ENCODE measurements around the gene KCNK6.
"Not testable (repeated sequence)": the region's sequence is repeated elsewhere in the genome, so short reads cannot be mapped to it uniquely, and the experiment has no call there.

Gene KCNK6

GRCh38 chr19:38324431-38324830 is 4.8 kb downstream of the KCNK6 start:
- no peak for DNase-seq

DNA sequence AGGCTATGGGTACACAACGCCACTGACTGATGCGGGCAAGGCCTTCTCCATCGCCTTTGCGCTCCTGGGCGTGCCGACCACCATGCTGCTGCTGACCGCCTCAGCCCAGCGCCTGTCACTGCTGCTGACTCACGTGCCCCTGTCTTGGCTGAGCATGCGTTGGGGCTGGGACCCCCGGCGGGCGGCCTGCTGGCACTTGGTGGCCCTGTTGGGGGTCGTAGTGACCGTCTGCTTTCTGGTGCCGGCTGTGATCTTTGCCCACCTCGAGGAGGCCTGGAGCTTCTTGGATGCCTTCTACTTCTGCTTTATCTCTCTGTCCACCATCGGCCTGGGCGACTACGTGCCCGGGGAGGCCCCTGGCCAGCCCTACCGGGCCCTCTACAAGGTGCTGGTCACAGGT is 6.9 kb downstream of the KCNK6 start:
- DNase-seq = no peak

DNA sequence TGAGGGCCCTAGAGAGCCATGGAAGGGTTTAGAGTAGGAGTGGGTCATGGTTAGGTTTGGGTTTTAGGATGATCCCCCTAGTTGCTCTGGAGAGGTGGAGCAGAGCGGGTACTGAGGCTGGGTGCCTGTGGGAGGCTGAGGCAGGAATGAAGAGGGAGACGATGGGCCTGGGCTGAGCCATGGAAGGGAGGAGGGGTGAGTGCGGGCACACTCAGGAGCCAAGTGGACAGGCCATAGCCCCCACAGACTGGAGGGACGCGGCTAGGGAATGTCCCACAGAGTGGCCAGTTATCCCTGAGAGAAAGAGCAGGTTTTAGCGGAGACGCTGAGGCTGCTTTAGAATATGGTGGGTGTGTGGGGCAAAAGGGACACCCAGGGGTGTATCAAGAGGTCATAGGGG is 10.0 kb downstream of the KCNK6 start:
- no peak for DNase-seq

- DNase-seq = no peak
Observed at GRCh38 chr19:38331728-38332127, 12.1 kb downstream of the KCNK6 start.

DNA sequence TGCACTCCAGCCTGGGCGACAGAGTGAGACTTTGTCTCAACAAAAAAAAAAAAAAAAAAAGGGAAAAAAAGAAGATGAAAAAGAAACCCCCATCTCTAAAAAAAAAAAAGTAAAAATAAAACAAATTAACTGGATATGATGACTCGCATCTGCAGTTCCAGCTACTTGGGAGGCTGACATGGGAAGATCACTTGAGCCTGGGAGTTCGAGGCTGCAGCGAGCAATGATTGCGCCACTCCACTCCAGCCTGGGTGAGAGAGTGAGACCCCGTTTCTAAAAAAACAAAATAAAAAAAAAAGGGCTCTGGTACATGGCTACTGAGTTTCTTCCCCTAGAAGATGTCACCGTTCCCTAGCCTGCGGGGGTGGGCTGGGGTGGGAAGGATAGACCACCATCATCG is 13.6 kb downstream of the KCNK6 start:
- no peak for DNase-seq

DNA sequence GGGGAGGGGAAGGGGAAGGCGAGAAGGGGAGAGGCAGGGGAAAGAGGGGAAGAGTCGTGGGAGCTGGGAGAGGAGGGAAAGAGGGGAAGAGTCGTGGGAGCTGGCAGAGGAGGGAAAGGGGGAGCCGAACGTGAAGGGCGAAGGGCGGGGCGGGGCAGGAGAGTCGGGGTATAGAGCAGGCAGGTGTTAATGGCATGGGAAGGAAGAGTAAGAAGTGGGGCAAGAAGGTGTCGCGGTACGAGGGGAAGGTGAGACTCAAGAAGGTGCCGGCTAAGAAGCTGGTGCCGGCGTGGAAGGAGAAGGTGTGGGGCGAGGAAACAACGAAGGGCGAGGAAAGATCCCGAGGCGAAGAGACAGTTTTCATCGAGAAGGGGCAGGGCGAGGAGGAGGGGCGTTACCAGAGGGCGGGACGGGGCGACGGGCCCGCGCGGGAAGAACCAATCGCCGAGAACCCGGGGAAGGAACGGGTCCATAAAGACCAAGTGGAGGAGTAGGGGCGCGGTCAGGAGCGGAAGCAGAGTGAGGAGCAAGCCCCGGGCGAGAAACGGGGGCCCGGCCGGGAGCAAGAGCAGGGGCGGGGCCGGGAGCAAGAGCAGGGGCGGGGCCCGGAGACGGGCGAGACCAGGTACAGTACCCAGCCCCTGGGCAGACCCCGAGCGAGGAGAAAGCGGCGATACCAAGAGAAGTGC is 16.4 kb downstream of the KCNK6 start:
- DNase-seq = peak; percentile 96

DNA sequence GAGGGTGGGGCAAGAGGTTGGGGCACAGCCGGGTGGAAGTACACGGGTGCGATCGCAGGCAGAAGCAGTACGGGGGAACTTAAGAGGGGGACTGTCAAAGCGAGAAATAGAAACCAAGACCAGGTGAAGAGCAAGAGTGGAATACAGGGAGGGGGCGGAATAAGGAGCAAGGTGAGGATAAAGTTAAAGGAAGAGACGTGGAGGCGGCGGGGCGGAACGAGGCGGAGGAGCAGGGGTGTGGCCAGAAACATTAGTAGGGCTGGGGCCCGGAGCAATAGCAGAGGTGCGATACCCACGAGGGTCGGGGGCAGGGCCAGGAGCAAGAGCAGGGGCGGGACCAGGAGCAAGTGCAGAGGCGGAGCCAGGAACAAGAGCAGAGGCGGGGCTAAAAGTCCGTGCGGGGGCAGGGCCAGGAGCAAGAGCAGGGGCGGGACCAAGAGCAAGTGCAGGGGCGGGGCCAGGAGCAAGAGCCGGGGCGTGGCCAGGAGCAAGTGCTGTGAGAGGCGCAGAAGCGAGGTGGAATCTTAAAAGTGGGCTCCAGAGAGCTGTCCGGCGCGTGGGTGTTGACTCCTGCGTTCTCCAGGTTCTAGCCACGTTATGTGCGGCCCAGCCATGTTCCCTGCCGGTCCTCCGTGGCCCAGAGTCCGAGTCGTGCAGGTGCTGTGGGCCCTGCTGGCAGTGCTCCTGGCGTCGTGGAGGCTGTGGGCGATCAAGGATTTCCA is 17.2 kb downstream of the KCNK6 start:
- DNase-seq = peak; percentile 80

DNA sequence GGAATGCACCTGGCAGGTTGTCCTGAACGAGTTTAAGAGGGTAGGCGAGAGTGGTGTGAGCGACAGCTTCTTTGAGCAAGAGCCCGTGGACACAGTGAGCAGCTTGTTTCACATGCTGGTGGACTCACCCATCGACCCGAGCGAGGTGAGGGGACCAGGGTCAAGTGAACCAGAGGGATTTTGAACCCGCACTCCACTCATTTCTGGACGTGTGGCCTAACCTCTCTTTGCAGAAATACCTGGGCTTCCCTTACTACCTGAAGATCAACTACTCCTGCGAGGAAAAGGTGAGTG is 17.7 kb downstream of the KCNK6 start:
- DNase-seq = no peak

DNA sequence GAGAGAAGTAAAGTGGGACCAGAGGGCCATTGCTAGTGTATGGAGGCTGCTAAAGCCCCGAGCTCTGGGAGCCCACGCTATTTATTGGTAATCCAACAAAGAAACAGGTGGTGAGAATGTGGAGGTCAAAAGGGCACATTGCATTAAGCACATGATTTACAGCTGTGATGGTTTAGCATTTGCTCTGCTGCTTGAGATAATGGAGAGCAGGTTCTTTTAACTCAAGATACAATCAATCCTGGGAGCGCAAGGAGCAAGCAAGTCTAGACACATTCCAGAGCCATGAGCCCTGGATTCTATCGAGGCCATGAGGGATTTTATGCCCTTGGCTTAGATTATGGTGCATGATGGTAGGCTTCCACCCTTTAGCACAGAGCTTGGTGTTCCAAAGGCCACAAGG is 19.4 kb downstream of the KCNK6 start:
- not testable (repeated sequence) for DNase-seq

- DNase-seq = no peak
Observed at GRCh38 chr19:38340927-38341326, 21.3 kb downstream of the KCNK6 start.

DNA sequence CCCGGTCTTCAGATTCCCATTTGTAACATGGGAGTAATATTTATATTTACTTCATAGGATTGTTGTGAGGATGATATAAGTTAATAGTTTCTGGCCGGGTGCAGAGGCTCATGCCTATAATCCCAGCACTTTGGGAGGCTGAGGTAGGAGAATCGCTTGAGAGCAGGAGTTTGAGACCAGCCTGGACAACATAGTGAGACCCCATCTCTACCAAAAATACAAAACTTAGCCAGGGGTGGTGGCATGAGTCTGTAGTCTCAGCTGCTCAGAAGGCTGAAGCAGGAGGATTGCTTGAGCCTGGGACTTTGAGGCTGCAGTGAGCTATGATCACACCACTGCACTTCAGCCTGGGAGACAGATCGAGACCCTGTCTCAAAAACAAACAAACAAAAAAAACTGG is 27.2 kb downstream of the KCNK6 start:
- no peak for DNase-seq

- DNase-seq = no peak
Observed at GRCh38 chr19:38350883-38351282, 31.2 kb downstream of the KCNK6 start.

DNA sequence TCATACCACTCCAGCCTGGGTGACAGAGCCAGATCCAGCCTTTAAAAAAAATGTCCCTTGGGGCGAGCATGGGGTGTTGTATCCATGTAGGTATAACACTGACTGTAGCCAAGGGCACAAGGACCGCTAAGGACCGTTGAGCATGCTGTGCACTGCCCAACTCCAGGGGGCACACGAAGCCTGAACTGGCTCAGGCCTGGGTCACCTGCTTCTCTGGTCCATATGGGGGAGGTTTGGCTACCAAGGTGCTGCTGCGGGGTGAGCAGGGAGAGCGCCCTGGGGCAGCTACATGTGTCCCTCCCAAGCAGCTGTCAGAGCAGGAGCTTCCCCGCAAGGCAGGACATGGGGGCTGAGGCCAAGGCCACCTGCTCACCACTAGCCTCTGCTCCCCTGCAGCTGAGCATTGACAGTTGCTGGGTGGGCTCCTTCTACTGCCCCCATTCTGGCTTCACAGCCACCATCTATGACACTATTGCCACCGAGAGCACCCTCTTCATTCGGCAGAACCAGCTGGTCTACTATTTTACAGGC is 32.3 kb downstream of the KCNK6 start:
- no peak for DNase-seq

DNA sequence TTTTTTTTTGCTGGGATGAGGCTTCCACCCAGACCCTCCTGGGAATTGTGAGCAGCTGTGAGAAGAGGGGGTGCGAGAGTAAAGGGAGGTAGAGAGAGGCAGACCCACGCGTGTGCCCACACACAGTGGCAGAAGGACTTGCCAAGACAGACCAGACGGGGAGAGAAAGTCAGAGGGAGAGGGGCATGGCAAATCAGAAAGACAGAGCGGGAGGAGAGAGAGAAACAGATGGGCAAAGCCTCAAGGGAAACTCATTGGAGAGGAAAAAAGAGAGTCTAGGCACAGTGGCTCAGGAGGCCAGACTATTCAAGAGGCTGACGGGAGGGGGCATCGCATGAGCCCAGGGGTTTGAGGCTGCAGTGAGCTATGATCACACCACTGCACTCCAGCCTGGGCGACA is 33.0 kb downstream of the KCNK6 start:
- DNase-seq = no peak

DNA sequence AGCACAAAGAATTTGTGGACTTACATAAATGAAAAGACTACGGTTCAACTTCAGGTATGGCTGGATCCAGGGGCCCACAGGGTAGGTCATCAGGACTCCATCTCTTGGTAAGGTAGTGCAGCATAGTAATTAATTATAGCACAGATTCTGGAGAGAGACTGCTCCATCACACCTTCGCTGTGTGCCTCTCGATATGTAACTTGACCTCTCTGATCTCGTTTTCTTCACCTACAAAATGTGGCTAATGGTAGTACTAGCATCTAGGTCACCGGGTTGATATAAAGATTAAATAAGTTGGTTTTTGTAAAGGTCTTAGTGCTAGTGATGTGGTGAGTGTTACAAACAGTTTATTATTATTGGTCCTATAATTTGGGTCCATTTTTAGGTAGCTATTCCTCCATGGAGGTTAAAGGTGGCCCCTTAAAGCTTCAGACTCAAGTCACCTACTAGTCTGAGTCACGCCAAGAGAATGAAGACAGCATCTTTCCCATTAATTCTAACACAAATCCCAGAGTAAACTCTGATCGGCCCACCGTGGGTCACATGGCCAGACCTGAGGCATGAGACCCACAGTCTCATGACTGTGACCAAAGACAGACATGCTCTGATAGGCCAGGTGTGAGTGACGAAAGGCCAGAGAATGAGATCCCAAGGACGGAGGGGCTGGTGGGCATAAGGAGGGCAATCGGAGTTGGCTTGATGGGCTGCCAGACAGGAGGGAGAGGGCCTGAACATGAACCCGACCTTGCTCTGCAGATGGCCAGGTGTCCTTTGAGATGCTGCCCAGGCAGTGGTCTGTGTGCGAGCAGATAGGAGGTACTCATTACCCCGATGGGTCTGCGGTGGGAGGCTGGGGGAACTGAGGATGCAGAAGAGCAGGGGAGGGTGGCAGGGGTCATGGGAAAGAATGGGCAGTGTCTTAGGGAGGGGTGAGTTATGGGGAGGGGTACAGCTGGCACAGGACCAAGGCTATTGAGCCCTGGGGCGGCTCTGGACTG is 36.4 kb downstream of the KCNK6 start:
- DNase-seq = no peak

DNA sequence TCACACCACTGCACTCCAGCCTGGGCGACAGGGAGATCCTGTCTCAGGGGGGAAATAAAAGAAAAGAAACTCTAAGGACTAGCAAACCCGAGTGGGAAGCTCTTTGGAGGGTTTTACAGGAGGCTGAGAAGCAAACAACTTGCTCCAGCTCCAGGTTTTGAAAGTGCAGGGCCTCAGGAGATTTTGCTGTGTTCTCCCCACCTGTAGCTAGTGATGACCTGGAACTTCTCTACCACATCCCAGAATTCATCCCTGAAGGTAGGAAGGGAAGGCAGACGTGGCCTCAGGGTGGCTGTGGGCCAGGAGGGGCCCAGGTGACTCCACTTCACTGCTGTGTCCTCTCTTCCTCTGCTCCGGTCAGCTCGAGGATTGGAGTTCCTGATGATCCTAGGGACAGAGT is 38.4 kb downstream of the KCNK6 start:
- no peak for DNase-seq

DNA sequence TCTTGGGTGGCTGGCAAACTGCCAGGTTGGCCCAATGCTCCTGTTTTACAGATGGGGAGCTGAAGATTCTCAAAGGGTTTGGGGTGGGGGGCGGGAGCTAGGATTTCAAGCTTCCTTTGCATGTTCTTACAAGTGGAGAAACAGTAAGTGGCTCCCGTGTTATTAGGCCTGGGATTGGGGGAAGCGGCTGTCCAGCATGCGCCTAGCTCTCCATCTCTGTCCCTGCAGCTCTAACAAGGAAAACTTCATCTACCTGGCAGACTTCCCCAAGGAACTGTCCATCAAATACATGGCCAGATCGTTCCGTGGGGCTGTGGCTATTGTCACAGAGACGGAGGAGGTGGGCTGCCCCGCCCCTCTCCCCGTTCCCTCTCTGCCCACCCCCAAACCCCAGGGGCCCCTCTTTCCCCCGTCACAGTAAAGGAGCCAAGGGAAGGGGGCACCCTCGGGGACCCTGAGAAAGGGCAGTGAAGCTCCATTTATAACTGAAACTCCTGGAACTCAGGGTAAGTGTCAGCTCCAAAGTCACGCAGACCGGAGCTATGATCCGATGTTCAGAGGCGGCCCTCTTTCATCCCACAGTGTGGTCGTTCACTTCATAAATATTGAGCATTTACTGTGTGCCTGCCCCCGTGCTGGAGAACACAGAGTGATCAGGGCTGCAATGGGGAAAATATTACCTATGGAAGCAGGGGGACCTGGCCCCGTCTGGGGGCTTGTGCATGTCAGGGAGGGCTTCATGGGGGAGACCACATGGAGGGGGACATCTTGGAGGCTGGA is 39.8 kb downstream of the KCNK6 start:
- no peak for DNase-seq

- no peak for DNase-seq
Observed at GRCh38 chr19:38360351-38360750, 40.7 kb downstream of the KCNK6 start.

GRCh38 chr19:38360839-38361631 is 41.4 kb downstream of the KCNK6 start:
- DNase-seq = no peak

- DNase-seq = peak; percentile 74
Observed at GRCh38 chr19:38361633-38362075, 42.0 kb downstream of the KCNK6 start.

DNA sequence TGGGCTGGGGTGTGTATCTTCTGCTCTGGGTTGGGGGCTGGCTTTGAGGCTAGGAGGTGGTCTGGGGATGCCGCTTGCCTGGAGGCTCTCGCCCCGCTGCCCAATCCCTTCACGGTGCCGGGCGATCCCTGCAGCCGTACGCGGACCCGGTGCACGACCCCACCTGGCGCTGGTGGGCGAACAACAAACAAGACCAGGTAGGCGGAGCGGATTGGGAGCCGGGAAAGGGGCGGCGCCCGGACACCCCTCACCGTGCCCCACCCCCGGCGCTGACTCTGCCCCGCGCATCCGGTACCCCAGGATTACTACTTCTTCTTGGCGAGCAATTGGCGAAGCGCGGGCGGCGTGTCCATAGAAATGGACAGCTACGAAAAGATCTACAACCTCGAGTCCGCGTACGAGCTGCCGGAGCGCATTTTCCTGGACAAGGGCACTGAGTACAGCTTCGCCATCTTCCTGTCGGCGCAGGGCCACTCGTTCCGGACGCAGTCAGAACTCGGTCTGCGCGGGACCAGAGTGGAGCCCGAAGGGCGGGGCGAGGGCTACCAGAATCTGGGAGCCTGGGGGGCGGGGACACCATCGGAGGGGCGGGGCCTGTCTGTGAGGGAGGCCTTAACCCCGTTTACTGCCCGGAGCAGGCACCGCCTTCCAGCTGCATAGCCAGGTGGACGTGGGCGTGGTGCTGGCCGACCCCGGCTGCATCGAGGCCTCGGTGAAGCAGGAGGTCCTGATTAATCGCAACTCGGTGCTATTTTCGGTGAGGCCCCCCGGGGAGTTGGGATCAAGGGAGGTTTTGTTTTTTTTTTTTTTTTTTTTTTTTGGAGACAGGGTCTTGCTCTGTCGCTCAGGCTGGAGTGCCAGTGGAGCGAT is 42.7 kb downstream of the KCNK6 start:
- peak; percentile 79 for DNase-seq

Measured in NCI-H226 (cell line).